ENCODE results near the gene SLC2A1.

The SLC2A1 gene

DNA sequence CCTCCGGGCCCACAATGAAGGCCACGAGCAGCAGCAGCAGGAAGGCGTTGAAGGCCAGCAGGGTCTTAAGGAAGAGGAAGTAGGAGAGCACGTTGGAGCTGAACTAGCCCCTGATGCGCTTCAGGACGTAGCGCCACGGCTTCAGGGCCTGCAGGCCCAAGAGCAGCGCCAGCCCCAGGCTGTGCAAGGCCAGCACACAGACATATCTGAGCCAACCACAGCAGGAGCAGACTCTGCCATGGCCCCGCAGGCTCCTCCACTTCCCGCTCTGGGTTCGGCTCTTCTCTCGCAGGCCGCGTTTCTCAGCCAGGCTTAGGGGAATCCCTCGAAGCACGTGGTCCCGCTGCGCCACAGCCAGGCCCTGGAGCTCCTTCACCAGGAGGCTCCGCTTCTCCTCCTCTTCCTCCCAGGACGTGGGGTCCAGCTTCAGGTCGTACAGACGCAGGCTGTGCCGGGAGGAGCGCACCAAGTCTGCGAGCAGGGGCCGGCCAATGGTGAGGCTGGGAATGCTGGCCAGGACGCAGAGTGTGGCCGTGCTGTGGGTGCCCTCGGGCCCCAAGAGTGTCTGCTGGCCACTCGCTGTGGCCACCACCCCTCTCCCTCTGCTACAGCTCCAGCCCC, 70.5 kb downstream of the SLC2A1 start:
- DNase-seq: no peak

DNA sequence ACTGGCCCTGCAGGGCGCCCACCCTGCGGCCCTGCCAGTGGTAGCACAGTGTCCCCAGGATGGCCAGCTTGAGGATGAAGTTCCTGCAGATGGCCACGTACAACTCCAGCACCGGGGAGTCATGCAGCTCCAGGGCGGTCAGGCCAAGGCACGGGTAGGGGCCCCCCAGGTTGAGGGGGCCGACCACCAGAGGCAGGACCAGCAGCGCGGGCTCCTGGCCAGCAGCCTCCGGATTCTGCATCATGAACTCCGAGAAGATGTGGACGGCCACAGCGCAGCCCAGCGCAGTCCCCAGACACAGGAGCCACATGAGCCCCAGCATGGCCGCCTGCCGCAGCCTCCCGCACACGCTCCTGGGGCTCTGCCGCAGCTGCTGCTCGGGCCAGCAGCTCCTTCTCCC, 71.3 kb downstream of the SLC2A1 start:
- no peak for DNase-seq

DNA sequence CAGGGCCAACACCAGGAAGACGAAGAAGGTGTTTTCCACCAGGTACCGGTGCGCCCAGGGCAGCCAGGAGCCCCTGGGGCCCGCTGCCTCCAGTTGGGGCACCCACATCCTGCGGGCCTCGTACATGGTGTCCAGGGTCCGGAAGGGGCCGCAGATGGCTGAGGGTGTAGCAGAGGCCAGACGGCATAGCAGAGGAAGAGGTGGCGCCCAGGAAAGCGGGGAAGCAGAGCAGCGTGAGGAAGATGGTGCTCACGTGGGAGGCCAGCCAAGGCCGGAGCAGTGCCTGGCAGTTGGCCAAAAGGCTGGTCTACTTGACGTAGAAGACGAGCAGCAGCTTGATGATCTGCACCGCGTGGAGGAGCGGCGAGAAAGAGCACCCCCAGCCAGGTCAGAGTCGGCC, 71.9 kb downstream of the SLC2A1 start:
- DNase-seq: no peak

DNA sequence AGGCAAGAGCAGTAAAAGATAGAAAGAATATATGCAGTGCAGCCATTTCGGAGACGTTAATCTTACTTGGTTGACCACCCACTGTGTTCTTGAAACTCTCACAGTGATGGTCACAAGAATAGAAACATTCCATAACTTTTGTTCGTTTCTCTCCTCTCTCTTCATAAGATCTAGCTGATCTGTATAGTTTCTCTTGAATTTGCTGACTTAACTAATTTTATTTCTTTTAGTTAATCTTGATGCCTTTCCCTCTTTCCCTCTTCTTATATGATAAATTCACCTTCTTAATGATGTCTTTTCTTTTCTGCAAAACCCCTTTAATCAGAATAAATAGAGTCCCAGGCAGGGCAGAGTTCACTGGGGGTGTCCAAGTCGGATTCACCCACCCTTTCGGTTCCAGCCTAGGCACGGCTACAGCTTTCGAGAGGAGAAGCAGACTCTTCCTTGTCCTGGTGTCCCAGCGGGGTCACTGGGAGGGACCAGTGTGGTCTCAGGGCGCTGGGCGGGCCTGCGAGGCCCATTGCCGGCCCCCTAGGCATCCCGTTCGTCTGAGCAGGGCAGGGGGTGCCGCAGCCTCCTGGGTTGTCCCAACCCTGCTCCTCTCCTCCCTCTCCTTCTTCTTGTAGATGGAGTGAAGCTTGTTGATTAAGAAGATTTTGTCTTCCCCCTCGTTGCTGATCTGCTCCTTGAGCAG, 72.5 kb downstream of the SLC2A1 start:
- DNase-seq: no peak

DNA sequence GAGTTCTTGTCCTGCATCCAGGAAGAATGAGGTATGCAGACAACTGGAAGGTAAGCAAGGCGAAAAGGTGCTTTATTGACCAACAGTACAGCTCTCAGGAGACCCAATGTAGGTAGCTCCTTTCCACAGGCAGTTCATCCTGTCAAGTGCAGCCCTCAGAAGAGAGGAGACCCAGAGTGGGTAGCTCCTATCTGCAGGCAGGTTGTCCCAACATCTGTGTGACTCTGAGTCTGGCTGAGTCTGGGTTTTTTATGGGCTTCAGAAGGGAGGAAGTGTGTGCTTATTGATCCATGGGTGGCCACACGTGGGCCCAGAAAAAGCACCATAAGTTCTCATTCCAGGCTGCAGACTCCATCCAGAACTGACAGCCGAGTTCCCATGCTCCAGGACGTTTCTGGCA, 78.3 kb downstream of the SLC2A1 start:
- no peak for DNase-seq

DNA sequence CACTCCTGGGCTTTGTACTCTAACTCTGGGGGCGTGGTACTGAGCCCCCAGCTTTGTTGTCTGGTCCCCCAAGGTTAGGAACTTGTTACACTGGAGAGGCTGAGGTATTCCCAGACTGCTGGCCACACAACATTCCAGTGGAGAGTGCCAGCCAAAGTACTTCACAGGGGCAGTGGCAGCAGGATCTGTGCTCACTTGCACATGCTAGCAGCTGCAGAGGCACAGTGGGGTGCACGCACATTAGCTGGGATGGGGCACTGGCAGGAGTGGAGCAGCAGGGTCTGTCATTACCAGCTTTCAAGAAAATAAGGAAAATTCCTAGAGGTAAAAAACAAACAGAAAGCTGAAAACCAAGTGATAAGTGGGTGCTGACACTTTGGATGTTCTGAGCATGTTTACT, 81.3 kb downstream of the SLC2A1 start:
- DNase-seq: peak in 1 of 2 experiments; percentile 25

DNA sequence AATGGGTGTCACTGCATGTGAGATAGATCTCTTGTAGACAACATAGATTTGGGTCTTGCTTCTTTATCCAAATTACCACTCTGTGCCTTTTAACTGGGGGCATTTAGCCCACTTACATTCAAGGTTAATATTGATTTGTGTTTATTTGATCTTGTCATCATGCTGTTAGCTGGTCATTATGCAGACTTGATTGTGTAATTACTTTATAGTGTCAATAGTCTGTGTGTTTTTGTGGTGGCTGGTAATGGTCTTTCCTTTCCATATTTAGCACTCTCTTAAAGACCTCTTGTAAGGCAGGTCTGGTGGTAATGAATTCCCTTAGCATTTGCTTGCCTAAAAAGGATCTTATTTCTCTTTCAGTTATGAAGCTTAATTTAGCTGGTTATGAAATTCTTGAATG, 82.7 kb downstream of the SLC2A1 start:
- peak; percentile 48 to 84 for DNase-seq

All from NCI-H2081 (cell line).